Measurements from ENCODE around the gene DXO. TPM values are rescaled to one million over a fixed set of nuclear protein-coding genes. Genes with fewer than 3 reads are reported as not detected.
"Not testable (repeated sequence)": the region's sequence is repeated elsewhere in the genome, so short reads cannot be mapped to it uniquely, and the experiment has no call there.

DXO gene
- total RNA-seq, 2 experiments from 2014 or later, result 11.8 to 13.7 TPM

DNA sequence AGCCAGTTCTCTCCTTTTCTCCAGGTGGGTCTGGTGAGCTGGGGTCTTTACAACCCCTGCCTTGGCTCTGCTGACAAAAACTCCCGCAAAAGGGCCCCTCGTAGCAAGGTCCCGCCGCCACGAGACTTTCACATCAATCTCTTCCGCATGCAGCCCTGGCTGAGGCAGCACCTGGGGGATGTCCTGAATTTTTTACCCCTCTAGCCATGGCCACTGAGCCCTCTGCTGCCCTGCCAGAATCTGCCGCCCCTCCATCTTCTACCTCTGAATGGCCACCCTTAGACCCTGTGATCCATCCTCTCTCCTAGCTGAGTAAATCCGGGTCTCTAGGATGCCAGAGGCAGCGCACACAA is 26.8 kb downstream of the DXO start:
- POLR2A ChIA-PET, result interaction anchor here (0.5 kb wide), 1 partner anchor 210 kb away, joined by 3 read pairs; no protein-coding TSS in a partner anchor
- CTCF ChIA-PET, result interaction anchor here (0.6 to 1.0 kb wide), 2 partner anchors 14 to 16 kb away, joined by 3 to 4 read pairs; partner anchors contain the start of genes NELFE and SKIC2

DNA sequence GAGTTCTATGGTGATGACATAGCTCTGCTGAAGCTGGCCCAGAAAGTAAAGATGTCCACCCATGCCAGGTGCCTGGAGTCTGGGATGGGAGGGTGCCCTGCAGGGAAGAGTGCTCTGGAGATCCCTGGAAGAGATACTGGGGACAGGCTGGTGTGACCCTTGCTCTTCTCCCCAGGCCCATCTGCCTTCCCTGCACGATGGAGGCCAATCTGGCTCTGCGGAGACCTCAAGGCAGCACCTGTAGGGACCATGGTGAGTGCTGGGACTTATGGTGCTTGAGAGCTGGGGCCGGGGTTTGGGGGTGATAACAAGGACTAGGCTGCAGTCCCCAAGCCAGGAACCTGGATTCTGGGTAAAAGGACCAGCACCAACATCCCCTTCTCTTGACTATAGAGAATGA is 28.2 kb downstream of the DXO start:
- CTCF ChIA-PET, result no interaction called here
- POLR2A ChIA-PET, result no interaction called here

DNA sequence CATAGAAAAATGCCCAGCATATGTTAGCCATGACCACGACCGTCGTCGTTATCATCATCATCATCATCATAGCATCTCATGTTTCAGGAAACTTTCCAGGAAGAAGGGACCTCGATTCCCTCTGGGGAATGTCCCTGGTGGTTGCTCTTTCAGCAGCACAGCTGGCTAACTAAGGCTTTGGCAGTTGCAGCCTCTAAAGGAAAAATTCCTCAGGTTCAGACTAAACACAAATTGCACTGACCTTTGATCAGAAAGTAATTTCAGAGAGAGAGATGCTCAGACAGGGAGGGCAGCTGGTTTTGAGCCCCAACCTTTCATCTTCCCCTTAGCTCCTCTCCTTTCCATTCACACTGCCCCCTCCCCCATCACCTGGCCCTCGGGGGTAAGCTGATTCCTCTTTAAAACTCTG is 31.7 kb downstream of the DXO start:
- CTCF ChIA-PET, result interaction anchor here (0.8 to 1.6 kb wide), 2 partner anchors 12 to 34 kb away, joined by 3 to 5 read pairs; no protein-coding TSS in a partner anchor

DNA sequence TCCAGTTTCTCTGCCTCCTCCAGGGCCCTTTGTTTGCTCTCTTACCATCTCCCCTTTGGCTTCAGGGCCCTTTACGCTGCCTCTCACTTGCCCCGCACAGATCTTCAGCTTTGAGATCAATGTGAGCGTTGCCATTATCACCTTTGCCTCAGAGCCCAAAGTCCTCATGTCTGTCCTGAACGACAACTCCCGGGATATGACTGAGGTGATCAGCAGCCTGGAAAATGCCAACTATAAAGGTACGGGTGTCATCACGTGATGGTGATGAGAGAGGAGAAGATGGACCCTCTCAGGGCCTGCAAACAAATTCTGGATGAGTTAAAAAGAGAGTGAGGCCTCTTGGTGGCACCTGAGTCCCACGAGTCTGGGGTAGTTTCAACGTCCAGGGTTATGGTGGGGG is 36.1 kb downstream of the DXO start:
- POLR2A ChIA-PET, result no interaction called here
- CTCF ChIA-PET, result interaction anchor here (0.6 to 0.7 kb wide), 2 partner anchors 310 to 343 kb away, joined by 3 read pairs; partner anchors contain the start of gene NCR3

More for the DNA sequence above, 31.7 kb downstream of the DXO start:
- POLR2A ChIA-PET, result no interaction called here

DNA sequence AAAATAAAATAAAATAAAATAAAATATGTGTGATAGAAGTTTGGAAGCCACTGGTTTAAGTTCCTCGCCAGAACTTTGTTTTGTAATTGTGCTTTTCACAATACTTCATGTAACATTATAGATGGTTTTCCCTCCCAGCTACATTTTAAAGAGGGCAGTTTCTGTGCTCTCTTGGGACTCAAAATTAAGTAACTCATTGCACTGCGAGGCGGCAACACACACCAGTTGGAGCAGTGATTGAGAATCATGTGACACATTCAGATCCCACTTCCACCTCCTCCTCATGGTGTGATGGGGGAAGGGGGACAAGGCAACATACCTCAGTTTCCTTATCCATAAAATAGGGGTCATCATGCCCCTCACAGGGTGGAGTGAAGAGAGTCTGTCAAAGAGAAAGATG is 36.9 kb downstream of the DXO start:
- CTCF ChIA-PET, result no interaction called here
- POLR2A ChIA-PET, result no interaction called here

DNA sequence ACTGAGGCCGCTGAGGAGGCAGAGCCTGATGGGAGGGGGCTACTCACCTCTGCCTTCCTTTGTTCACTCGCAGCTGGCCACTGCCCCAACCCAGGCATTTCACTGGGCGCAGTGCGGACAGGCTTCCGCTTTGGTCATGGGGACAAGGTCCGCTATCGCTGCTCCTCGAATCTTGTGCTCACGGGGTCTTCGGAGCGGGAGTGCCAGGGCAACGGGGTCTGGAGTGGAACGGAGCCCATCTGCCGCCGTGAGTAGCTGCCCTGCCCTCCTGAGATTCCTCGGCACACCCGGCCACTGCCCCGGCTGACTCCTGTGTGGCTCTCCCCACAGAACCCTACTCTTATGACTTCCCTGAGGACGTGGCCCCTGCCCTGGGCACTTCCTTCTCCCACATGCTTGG is 38.4 kb downstream of the DXO start:
- POLR2A ChIA-PET, result no interaction called here
- CTCF ChIA-PET, result interaction anchor here (0.6 kb wide), 1 partner anchor 22 kb away, joined by 4 read pairs; no protein-coding TSS in a partner anchor

DNA sequence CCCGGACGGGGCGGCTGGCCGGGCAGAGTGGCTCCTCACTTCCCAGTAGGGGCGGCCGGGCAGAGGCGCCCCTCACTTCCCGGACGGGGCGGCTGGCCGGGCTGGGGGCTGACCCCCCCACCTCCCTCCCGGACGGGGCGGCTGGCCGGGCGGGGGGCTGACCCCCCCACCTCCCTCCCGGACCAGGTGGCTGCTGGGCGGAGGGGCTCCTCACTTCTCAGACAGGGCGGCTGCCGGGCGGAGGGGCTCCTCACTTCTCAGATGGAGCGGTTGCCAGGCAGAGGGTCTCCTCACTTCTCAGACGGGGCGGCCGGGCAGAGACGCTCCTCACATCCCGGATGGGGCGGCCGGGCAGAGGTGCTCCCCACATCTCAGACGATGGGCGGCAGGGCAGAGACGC is 39.8 kb downstream of the DXO start:
- CTCF ChIA-PET, POLR2A ChIA-PET: not testable (repeated sequence)

DNA sequence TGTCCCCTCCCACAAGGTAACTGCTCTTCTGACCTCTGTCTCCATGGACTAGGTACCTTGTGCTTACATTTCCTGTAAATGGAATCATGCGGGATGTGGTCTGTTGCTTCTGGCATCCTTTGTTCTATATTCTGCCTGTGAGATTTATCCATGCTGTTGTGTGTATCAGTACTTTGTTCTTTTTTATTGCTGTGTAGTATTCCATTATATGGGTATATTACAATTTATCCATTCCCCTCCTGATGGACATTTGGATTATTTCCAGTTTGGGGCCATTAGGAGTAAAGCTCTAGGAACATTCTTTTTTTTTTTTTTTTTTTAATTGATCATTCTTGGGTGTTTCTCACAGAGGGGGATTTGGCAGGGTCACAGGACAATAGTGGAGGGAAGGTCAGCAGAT is 41.0 kb downstream of the DXO start:
- CTCF ChIA-PET, result no interaction called here
- POLR2A ChIA-PET, result no interaction called here

DNA sequence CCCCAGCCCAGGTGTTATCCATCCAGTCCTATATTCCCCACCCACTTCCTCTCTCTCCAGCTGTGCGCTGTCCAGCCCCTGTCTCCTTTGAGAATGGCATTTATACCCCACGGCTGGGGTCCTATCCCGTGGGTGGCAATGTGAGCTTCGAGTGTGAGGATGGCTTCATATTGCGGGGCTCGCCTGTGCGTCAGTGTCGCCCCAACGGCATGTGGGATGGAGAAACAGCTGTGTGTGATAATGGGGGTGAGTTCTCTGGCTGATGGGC is 43.3 kb downstream of the DXO start:
- ChIA-PET POLR2A (no interaction called here), CTCF (no interaction called here)

DNA sequence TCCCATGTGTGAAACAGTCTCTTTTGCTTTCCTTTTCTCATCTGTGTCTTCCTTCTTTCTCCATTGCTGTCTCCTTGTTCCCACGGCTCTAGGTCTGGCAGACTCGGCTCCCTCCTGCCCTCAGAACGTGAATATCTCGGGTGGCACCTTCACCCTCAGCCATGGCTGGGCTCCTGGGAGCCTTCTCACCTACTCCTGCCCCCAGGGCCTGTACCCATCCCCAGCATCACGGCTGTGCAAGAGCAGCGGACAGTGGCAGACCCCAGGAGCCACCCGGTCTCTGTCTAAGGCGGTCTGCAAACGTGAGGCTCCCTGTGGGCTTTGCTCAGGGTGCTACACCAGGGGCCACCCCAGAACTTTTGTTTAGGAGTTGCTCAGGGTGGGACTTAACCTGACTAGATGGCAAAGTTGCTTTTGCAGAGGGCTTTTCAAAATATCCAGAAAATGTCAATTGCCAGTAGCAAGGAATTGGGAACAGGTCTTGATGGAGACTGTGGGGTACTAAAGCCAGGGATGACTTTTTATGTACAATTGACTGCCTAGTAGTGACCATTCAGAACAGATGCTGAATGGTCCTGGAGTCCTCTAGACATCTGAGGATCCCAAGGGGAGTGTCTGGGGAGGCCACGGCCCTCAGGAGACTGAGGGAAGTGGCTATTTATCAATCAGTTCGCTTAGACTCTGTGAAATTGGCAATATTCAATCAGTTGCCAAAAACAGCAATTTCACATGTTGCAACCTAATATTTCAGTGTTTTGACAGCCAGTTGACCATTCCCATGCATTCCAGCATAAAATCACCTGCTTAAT is 43.9 kb downstream of the DXO start:
- POLR2A ChIA-PET, result no interaction called here
- CTCF ChIA-PET, result no interaction called here

DNA sequence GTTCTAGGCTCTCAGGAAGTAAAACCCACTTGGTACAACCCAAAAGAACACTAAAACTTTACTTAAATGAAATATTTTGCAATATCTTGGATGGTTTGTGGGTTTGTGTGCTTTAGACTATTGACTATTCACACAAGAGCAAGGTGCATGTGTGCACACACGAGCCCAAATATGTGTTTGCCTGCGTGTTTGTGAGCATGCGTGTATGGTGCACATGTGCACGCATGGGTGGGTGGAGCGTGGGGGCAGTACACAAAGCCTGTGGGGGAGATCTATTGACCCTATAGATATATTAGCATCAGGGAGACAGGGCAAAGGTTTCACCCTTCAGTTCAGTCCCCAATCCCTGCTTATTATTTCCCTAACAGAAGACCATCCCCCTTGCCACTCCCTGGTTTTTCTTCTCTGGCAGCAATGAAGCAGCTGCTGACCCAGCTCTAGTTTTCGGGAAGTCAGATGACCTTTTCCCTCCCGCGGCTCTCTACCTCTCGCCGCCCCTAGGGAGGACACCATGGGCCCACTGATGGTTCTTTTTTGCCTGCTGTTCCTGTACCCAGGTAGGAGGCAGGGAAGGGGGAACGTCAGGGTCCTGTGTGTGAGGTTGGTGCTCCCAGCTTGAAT is 44.6 kb downstream of the DXO start, which contains the start of gene C2:
Gene C2 (plus strand): TSS at position 476 of the 621 bp plus-strand sequence. CDS start 36 bp downstream, at position 512.
- ChIA-PET POLR2A (no interaction called here), CTCF (no interaction called here)

DNA sequence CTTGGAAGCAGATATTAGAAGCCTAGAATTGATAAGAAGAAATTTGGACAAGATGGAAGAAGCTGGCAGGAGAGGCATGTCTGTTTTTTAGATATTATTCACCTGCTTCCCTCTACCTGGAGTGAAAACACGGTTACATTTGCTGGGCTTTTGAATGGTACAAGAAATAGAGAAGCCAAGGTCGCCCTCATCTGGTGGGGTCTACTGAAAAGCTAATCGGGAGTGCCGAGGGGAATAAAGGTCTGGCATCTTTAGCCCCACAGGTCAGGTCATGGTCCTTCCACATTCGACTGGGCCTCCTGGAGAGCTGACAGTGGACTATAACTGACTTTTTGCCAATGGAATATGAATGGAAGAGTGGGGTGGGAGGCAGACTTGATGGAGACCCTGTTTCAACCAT is 49.0 kb downstream of the DXO start:
- CTCF ChIA-PET, result interaction anchor here (1.0 to 1.4 kb wide), 3 partner anchors 14 to 87 kb away, joined by 3 to 5 read pairs (median 3); no protein-coding TSS in a partner anchor
- POLR2A ChIA-PET, result no interaction called here

DNA sequence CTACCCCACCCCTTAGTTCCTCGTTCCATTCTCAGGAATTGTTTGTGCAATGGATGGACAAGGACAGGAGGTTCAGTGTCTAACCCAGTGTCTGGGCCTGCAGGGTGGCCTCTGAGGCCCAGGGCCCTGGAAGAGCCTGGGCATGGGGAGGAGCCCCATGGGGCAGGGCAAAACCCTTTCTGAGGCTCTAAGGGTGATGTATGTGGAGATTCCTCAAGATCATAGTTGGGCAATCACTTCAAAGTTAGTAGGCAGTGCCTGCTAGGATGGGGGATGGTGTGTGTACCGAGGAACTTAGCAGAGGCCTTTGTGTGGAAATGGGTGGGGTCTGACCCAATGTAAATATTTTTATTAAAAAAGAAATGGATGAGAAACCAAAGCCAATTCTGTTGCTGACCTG is 51.1 kb downstream of the DXO start:
- CTCF ChIA-PET, result no interaction called here
- POLR2A ChIA-PET, result interaction anchor here (0.5 kb wide), 1 partner anchor 479 kb away, joined by 16 read pairs; no protein-coding TSS in a partner anchor

Other genes starting within 250 kb of the DXO start
- gene MPIG6B, start 248.8 kb downstream of the DXO start, total RNA-seq, result under 1 TPM in 1 of 2 experiments, not detected in 1; 0.06 TPM
- gene DDAH2, start 242.8 kb downstream of the DXO start, total RNA-seq, result 1 to 10 TPM; 4.6 to 4.9 TPM
- gene CLIC1, start 235.6 kb downstream of the DXO start, total RNA-seq, result 100 to 1,000 TPM; 383 to 395 TPM
- 10 to 100 TPM; 60.3 to 61.5 TPM for gene MSH5, start 232.1 kb downstream of the DXO start, total RNA-seq
- gene SAPCD1, start 209.5 kb downstream of the DXO start, total RNA-seq, result 1 to 10 TPM; 7.6 to 8.6 TPM
- 1 to 10 TPM; 1.6 to 1.9 TPM for gene VWA7, start 194.8 kb downstream of the DXO start, total RNA-seq
- 100 to 1,000 TPM; 190 to 191 TPM for gene VARS1, start 176.4 kb downstream of the DXO start, total RNA-seq
- 100 to 1,000 TPM; 154 to 166 TPM for gene LSM2, start 165.2 kb downstream of the DXO start, total RNA-seq
- gene HSPA1L, start 156.9 kb downstream of the DXO start, total RNA-seq, result 1 to 10 TPM; 2.6 to 2.7 TPM
- 10 to 100 TPM; 62.0 to 63.9 TPM for gene HSPA1A, start 156.6 kb downstream of the DXO start, total RNA-seq
- 10 to 100 TPM; 82.6 to 86.9 TPM for gene HSPA1B, start 144.4 kb downstream of the DXO start, total RNA-seq
- gene NEU1, start 109.3 kb downstream of the DXO start, total RNA-seq, result 10 to 100 TPM; 15.9 to 17.4 TPM
- not detected for gene SLC44A4, start 93.1 kb downstream of the DXO start, total RNA-seq
- 10 to 100 TPM; 67.4 to 67.8 TPM for gene EHMT2, start 74.4 kb downstream of the DXO start, total RNA-seq
- 1 to 10 TPM; 3.3 to 3.6 TPM for gene ZBTB12, start 70.1 kb downstream of the DXO start, total RNA-seq
- gene C2, start 44.4 kb downstream of the DXO start, total RNA-seq, result under 1 TPM; 0.59 to 0.82 TPM
- gene CFB, start 26.0 kb downstream of the DXO start, total RNA-seq, result not detected
- gene NELFE, start 13.2 kb downstream of the DXO start, total RNA-seq, result 10 to 100 TPM; 80.0 to 85.7 TPM
- 100 to 1,000 TPM; 106 to 109 TPM for gene SKIC2, start 13.0 kb downstream of the DXO start, total RNA-seq
- gene C4A, start 9.9 kb upstream of the DXO start, total RNA-seq, result 1 to 10 TPM; 3.0 to 3.7 TPM
- 1 to 10 TPM; 2.5 to 3.6 TPM for gene C4B, start 42.7 kb upstream of the DXO start, total RNA-seq
- gene CYP21A2, start 66.3 kb upstream of the DXO start, total RNA-seq, result under 1 TPM; 0.23 to 0.44 TPM
- 1 to 10 TPM; 1.1 to 1.3 TPM for gene TNXB, start 137.2 kb upstream of the DXO start, total RNA-seq
- 10 to 100 TPM; 60.6 to 61.8 TPM for gene ATF6B, start 156.1 kb upstream of the DXO start, total RNA-seq
- gene FKBPL, start 158.2 kb upstream of the DXO start, total RNA-seq, result 1 to 10 TPM; 6.7 to 7.1 TPM
- gene PRRT1, start 179.8 kb upstream of the DXO start, total RNA-seq, result under 1 TPM; 0.61 TPM
- 10 to 100 TPM; 25.2 to 26.2 TPM for gene PPT2, start 182.0 kb upstream of the DXO start, total RNA-seq
- 10 to 100 TPM; 11.9 to 12.3 TPM for gene EGFL8, start 192.5 kb upstream of the DXO start, total RNA-seq
- gene AGPAT1, start 203.9 kb upstream of the DXO start, total RNA-seq, result 10 to 100 TPM; 41.0 to 43.5 TPM
- 10 to 100 TPM; 58.4 to 58.9 TPM for gene RNF5, start 206.3 kb upstream of the DXO start, total RNA-seq
- gene AGER, start 212.1 kb upstream of the DXO start, total RNA-seq, result 10 to 100 TPM; 10.5 to 15.2 TPM
- gene PBX2, start 218.1 kb upstream of the DXO start, total RNA-seq, result 10 to 100 TPM; 53.9 to 59.3 TPM
- 10 to 100 TPM; 69.4 to 73.0 TPM for gene GPSM3, start 220.5 kb upstream of the DXO start, total RNA-seq

Data from activated CD8-positive, alpha-beta memory T cell treated with anti-CD3 and anti-CD28 coated beads for 36 hours (primary cell).